T-cell (primary cell): ENCODE measurements around the gene TULP4. TPM values are rescaled to one million over a fixed set of nuclear protein-coding genes. Genes with fewer than 3 reads are reported as not detected.
"Not testable (repeated sequence)": the region's sequence is repeated elsewhere in the genome, so short reads cannot be mapped to it uniquely, and the experiment has no call there.

Experiments used
- ATAC-seq, 4 experiments: fragments of 200-7000 bp in 3 of 4; fragments of 150-1000 bp in 1 of 4; cut with Tn5 transposase; replicated peaks in 1 of 4; 1 replicate in 3 of 4; 2 replicates in 1 of 4; pipeline ENCODE4 v1.10.0; 2021; ENCODE audit warnings: moderate library complexity in 3 of 4, mild to moderate bottlenecking in 2 of 4, moderate number of reproducible peaks in 1 of 4
- CTCF ChIA-PET, 2 donors: fragments of 300-600 bp; sonication (Branson Sonifier 250); formaldehyde crosslinking; loops; one replicate each; lab custom pipeline; 2022; ENCODE audit warnings: antibody characterized with exemption in 2 of 2; lab: Charles Lee
- POLR2A ChIA-PET, 2 donors: fragments of 300-600 bp; sonication (Branson Sonifier 250); formaldehyde crosslinking; loops; one replicate each; lab custom pipeline; 2022; ENCODE audit warnings: antibody characterized with exemption in 2 of 2; lab: Charles Lee
- DNase-seq, 35 experiments: peaks; one replicate each; pipeline versions ENCODE4 v3.0.0 to v3.0.0-alpha.2; 2013 to 2023
- H3K27ac ChIP-seq: one replicate; pipeline ENCODE4 v1.5.1; 2013; ENCODE audit warnings: low read length
- H3K27me3 ChIP-seq, 2 experiments: replicated peaks in 1 of 2; 1 replicate in 1 of 2; 2 replicates in 1 of 2; pipeline versions ENCODE4 v1.6.1 to v1.7.0; 2013; ENCODE audit warnings: low read length in 1 of 2, mixed read lengths in 1 of 2; ENCODE audit not compliant: control insufficient read depth in 2 of 2, insufficient read depth in 2 of 2; ENCODE audit errors: extremely low read depth in 1 of 2
- H3K36me3 ChIP-seq, 2 donors: 1 replicate in 1 of 2; 2 replicates in 1 of 2; pipeline versions ENCODE4 v1.6.1 to v1.7.0; 2013; ENCODE audit warnings: low read length in 1 of 2; ENCODE audit not compliant: control insufficient read depth in 2 of 2, insufficient read depth in 1 of 2; ENCODE audit errors: extremely low read depth in 1 of 2
- H3K4me1 ChIP-seq, 2 experiments: 1 replicate in 1 of 2; 2 replicates in 1 of 2; pipeline versions ENCODE4 v1.6.1 to v1.7.0; 2013; ENCODE audit warnings: low read length in 2 of 2, mixed read lengths in 1 of 2; ENCODE audit not compliant: insufficient read depth in 2 of 2, control insufficient read depth in 1 of 2; ENCODE audit errors: extremely low read depth in 1 of 2
- H3K4me3 ChIP-seq, 2 donors: 1 replicate in 1 of 2; 2 replicates in 1 of 2; pipeline versions ENCODE4 v1.5.1 to v1.7.0; 2013; ENCODE audit warnings: mild to moderate bottlenecking in 2 of 2, low read length in 1 of 2, moderate library complexity in 1 of 2; ENCODE audit not compliant: control insufficient read depth in 1 of 2; ENCODE audit errors: extremely low read depth in 1 of 2
- H3K9me3 ChIP-seq: 2 replicates; pipeline ENCODE4 v1.7.0; 2013
- H3K27ac Mint-ChIP-seq, 2 donors: one replicate each; pipeline ENCODE4 v1.8.0; 2020 to 2021; ENCODE audit warnings: mild to moderate bottlenecking in 2 of 2, mixed read lengths in 2 of 2
- H3K27me3 Mint-ChIP-seq, 2 donors: one replicate each; pipeline ENCODE4 v1.8.0; 2021 to 2022; ENCODE audit warnings: mixed read lengths in 2 of 2
- H3K36me3 Mint-ChIP-seq: one replicate; pipeline ENCODE4 v1.8.0; 2021; ENCODE audit warnings: mixed read lengths
- H3K4me1 Mint-ChIP-seq, 3 donors: one replicate each; pipeline ENCODE4 v1.8.0; 2020 to 2022; ENCODE audit warnings: mixed read lengths in 3 of 3, mild to moderate bottlenecking in 1 of 3
- H3K4me3 Mint-ChIP-seq, 3 donors: one replicate each; pipeline ENCODE4 v1.8.0; 2020 to 2022; ENCODE audit warnings: mild to moderate bottlenecking in 3 of 3, mixed read lengths in 3 of 3, moderate library complexity in 3 of 3
- H3K9me3 Mint-ChIP-seq, 3 donors: one replicate each; pipeline ENCODE4 v1.8.0; 2020 to 2022; ENCODE audit warnings: mixed read lengths in 3 of 3
- WGBS: methylation state at CpG from one replicate; pipeline ENCODE4 v1.1.5; 2013; ENCODE audit warnings: missing lambda C conversion rate; ENCODE audit not compliant: insufficient coverage; 5-methylcytosine and 5-hydroxymethylcytosine counted together
- total RNA-seq, 35 experiments: library from RNA in 6 of 35; stranded (reverse) in 6 of 35; fragments of 120-200 nt in 1 of 35; gene quantifications; one replicate each; pipeline versions ENCODE4 v1.2.1 to v1.2.4 and lab custom pipeline; 2013 to 2026

Gene TULP4
- total RNA-seq, 5 donors from 2014 or later (not counting 1 experiment from before 2014, with no cell fraction given), result 62.9 to 85.1 (median 76.1) TPM

DNA sequence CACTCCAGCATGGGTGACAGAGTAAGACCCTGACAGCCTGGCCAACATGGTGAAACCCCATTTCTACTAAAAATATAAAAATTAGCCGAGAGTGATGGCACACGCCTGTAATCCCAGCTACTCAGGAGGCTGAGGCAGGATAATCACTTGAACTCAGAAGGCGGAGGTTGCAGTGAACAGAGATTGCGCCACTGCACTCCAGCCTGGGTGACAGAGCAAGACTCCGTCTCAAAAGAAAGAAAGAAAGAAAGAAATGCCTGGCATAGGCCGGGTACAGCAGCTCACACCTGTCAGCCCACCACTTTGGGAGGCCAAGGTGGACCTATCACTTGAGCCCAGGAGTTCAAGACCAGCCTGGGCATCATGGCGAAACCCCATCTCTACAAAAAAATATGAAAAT, 208.7 kb downstream of the TULP4 start:
- not testable (repeated sequence) for H3K27ac Mint-ChIP-seq
- 94% methylated on average over 5 of the region's 7 CpGs for WGBS

DNA sequence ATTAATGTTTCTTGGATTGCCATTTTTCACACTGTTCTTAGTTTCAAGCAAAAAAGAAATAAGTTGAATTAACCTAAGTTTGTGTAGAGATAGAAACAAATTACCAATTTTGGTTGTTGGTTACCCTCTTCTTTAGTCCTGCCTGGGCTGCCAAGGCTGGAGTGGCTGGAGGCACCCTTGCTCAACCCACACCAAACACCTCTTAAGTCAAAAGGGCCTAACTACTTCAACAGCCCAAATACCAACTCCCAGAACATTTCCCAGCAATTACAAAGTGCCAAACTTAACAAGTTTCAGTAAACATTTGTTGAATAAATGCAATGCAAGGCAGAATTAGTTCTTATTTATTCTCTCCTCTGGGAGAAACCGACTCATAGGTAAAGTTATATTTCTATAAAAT, 209.5 kb downstream of the TULP4 start:
- Histone ChIP-seq H3K4me1 (peaks cover 7 to 17% of the 10 kb centered on the region in 2 experiments), H3K9me3 (no peaks in the 10 kb centered on the region), H3K27ac (no peak overlapping the region), H3K4me3 (no peak overlapping the region), H3K27me3 (peaks cover 0 to 43% of the 10 kb centered on the region in 2 experiments), H3K36me3 (no peaks in the 10 kb centered on the region)
- ChIA-PET CTCF (no interaction called here), POLR2A (no interaction called here)
- ATAC-seq, result no peak
- peaks cover 1% of the 10 kb centered on the region for H3K36me3 Mint-ChIP-seq
- H3K27me3 Mint-ChIP-seq, result peaks cover 45 to 49% of the 10 kb centered on the region in 2 donors
- no peak overlapping the region for H3K4me3 Mint-ChIP-seq
- no CpG with 5 or more reads among the region's 1 CpG for WGBS
- no peak for DNase-seq
- H3K4me1 Mint-ChIP-seq, result peaks cover 9 to 17% (median 12%) of the 10 kb centered on the region in 3 donors
- no peak overlapping the region for H3K27ac Mint-ChIP-seq
- H3K9me3 Mint-ChIP-seq, result peaks cover 0 to 3% (median 0%) of the 10 kb centered on the region in 3 donors

More for the DNA sequence above, 208.7 kb downstream of the TULP4 start:
- POLR2A ChIA-PET, H3K9me3 ChIP-seq, H3K4me3 Mint-ChIP-seq, H3K36me3 ChIP-seq, H3K4me3 ChIP-seq, CTCF ChIA-PET, DNase-seq, H3K27ac ChIP-seq, H3K9me3 Mint-ChIP-seq, ATAC-seq, H3K36me3 Mint-ChIP-seq: not testable (repeated sequence)
- H3K4me1 Mint-ChIP-seq, result peaks cover 14 to 20% (median 16%) of the 10 kb centered on the region in 3 donors
- peaks cover 0 to 48% of the 10 kb centered on the region in 2 experiments for H3K27me3 ChIP-seq
- H3K27me3 Mint-ChIP-seq, result peaks cover 37 to 41% of the 10 kb centered on the region in 2 donors
- peaks cover 8 to 25% of the 10 kb centered on the region in 2 experiments for H3K4me1 ChIP-seq

DNA sequence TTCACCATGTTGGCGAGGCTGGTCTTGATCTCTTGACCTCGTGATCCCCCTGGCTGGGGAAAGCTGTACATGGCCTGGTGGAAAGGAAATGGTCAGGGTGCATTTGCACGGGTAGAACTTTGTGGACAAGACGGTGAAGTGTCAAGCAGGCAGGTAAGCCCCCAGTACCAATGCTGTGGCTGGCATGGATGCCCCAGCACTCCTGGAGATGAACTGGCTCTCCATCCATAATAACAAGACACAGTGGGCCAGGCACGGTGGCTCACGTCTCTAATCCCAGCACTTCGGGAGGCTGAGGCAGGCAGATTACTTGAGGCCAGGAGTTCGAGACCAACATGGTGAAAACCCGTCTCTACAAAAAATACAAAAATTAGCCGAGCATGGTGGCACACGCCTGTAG, 210.4 kb downstream of the TULP4 start:
- Mint-ChIP-seq H3K4me3 (no peak overlapping the region), H3K4me1 (peaks cover 9 to 11% (median 11%) of the 10 kb centered on the region in 3 donors), H3K36me3 (peaks cover 3% of the 10 kb centered on the region), H3K27ac (no peak overlapping the region), H3K9me3 (peaks cover 0 to 12% (median 3%) of the 10 kb centered on the region in 3 donors), H3K27me3 (peaks cover 53 to 58% of the 10 kb centered on the region in 2 donors)
- Histone ChIP-seq H3K4me3 (no peak overlapping the region), H3K27ac (no peak overlapping the region), H3K36me3 (no peaks in the 10 kb centered on the region), H3K9me3 (no peaks in the 10 kb centered on the region), H3K27me3 (peaks cover 0 to 38% of the 10 kb centered on the region in 2 experiments), H3K4me1 (peaks cover 4 to 10% of the 10 kb centered on the region in 2 experiments)
- no peak for DNase-seq
- ATAC-seq, result no peak
- WGBS, result 88% methylated on average over 6 of the region's 11 CpGs
- POLR2A ChIA-PET, result interaction anchor here in 1 of 2 donors (0.6 kb wide), 1 partner anchor 11 kb away, joined by 3 read pairs; no protein-coding TSS in a partner anchor
- CTCF ChIA-PET, result interaction anchor here in 1 of 2 donors (0.5 kb wide), 1 partner anchor 305 kb away, joined by 4 read pairs; no protein-coding TSS in a partner anchor

DNA sequence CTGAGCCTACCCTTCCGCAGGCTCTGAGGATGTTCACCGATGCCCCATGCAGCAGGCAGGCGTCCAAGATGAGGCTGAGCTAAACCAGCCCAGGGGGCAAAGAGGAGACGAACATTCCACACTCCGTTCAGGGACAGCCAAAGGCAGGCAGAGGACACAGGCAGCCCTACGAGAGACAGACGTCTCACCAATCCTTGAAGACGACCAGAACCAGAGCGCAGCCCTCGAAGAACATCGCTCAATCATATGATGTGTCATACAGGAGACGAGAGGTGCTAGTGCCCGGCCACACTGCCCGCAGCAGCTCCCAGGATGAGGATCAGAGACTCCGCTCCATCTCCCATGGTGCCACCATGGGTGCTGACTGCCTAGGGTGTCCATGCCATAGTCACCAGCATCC, 212.0 kb downstream of the TULP4 start:
- 87% methylated on average over 13 of the region's 15 CpGs for WGBS
- CTCF ChIA-PET, result no interaction called here

DNA sequence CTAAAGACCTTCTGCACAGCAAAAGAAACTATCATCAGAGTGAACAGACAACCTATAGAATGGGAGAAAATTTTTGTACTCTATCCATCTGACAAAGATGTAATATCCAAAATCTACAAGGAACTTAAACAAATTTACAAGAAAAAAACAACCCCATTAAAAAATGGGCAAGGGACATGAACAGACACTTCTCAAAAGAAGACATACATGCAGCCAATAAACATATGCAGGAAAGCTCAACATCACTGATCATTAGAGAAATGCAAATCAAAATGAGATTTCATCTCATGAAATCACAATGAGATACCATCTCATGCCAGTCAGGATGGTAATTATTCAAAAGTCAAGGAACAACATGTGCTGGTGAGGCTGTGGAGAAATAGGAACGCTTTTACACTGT, 215.6 kb downstream of the TULP4 start:
- H3K4me3 Mint-ChIP-seq, H3K36me3 ChIP-seq, H3K4me3 ChIP-seq, H3K36me3 Mint-ChIP-seq, H3K27ac Mint-ChIP-seq, CTCF ChIA-PET, H3K9me3 ChIP-seq, POLR2A ChIA-PET, ATAC-seq, H3K27ac ChIP-seq, H3K4me1 ChIP-seq, DNase-seq, H3K4me1 Mint-ChIP-seq: not testable (repeated sequence)
- Mint-ChIP-seq H3K27me3 (peaks cover 68 to 72% of the 10 kb centered on the region in 2 donors), H3K9me3 (peaks cover 4 to 17% (median 10%) of the 10 kb centered on the region in 3 donors)
- WGBS, result no CpG with 5 or more reads among the region's 1 CpG
- H3K27me3 ChIP-seq, result peaks cover 0 to 38% of the 10 kb centered on the region in 2 experiments

More for the DNA sequence above, 212.0 kb downstream of the TULP4 start:
- DNase-seq (no peak), ATAC-seq (no peak)
- H3K4me3 Mint-ChIP-seq, result no peak overlapping the region
- peaks cover 0 to 35% of the 10 kb centered on the region in 2 experiments for H3K27me3 ChIP-seq
- H3K36me3 Mint-ChIP-seq, result peaks cover 3% of the 10 kb centered on the region
- no peaks in the 10 kb centered on the region for H3K4me1 ChIP-seq
- POLR2A ChIA-PET, result no interaction called here
- H3K4me3 ChIP-seq, result no peak overlapping the region
- no peaks in the 10 kb centered on the region for H3K36me3 ChIP-seq
- H3K27ac ChIP-seq, result no peak overlapping the region
- H3K4me1 Mint-ChIP-seq, result no peaks in the 10 kb centered on the region
- no peaks in the 10 kb centered on the region for H3K9me3 ChIP-seq
- no peak overlapping the region for H3K27ac Mint-ChIP-seq
- H3K27me3 Mint-ChIP-seq, result peaks cover 57 to 63% of the 10 kb centered on the region in 2 donors
- peaks cover 4 to 16% (median 10%) of the 10 kb centered on the region in 3 donors for H3K9me3 Mint-ChIP-seq

DNA sequence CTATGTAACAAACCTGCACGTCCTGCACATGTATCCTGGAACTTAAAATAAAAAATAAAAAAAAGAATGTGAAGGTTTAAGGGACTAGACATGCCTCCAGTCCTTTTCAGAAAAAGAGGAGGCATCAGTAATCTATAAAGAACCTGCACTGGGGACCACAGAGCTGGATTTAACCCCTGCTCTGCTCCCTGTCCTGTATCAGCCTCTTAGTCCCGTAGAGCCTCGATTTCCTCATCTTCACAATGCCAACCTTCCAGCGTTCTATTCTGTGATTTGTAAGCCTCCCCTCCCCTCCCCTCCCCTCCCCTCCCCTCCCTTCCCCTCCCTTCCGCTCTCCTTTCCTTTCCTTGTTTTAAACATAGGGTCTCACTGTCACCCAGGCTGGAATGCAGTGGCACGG, 216.6 kb downstream of the TULP4 start:
- no peaks in the 10 kb centered on the region for H3K4me1 ChIP-seq
- ATAC-seq (no peak), DNase-seq (no peak)
- H3K27me3 ChIP-seq, result peaks cover 0 to 34% of the 10 kb centered on the region in 2 experiments
- H3K36me3 ChIP-seq, result no peaks in the 10 kb centered on the region
- H3K9me3 Mint-ChIP-seq, result peaks cover 4 to 21% (median 10%) of the 10 kb centered on the region in 3 donors
- ChIA-PET CTCF (interaction anchor here in 1 of 2 donors (0.6 kb wide), 1 partner anchor 19 kb away, joined by 3 read pairs; no protein-coding TSS in a partner anchor), POLR2A (no interaction called here)
- H3K36me3 Mint-ChIP-seq, result peaks cover 3% of the 10 kb centered on the region
- no peak overlapping the region for H3K27ac Mint-ChIP-seq
- whole genome bisulfite sequencing, result 100% methylated on average over 1 of the region's 6 CpGs
- H3K27ac ChIP-seq, result no peak overlapping the region
- no peaks in the 10 kb centered on the region for H3K4me1 Mint-ChIP-seq
- H3K9me3 ChIP-seq, result no peaks in the 10 kb centered on the region
- no peak overlapping the region for H3K4me3 Mint-ChIP-seq
- H3K4me3 ChIP-seq, result no peak overlapping the region
- H3K27me3 Mint-ChIP-seq, result peaks cover 66 to 69% of the 10 kb centered on the region in 2 donors
